GM10248 (cell line): ENCODE results near the gene CYBRD1.
"Not testable (repeated sequence)": the region's sequence is repeated elsewhere in the genome, so short reads cannot be mapped to it uniquely, and the experiment has no call there.

Experiments
- CTCF ChIA-PET: fragments of 300-600 bp; sonication (Branson Sonifier 250); formaldehyde crosslinking; extraction: SDS; loops from one replicate; lab custom pipeline; 2021; ENCODE audit warnings: antibody characterized with exemption; lab: Yijun Ruan, JAX
- POLR2A ChIA-PET: fragments of 350-650 bp; sonication (Branson Sonifier 250); formaldehyde crosslinking; extraction: SDS; loops from one replicate; lab custom pipeline; 2020; ENCODE audit warnings: antibody characterized with exemption; lab: Yijun Ruan, JAX
- DNase-seq: peaks from one replicate; pipeline ENCODE4 v3.0.0; 2012; ENCODE audit errors: extremely low spot score
- CTCF ChIP-seq: IDR thresholded peaks from 2 replicates; pipeline ENCODE4 v1.5.1; 2012; ENCODE audit warnings: mild to moderate bottlenecking, low read depth; ENCODE audit errors: extremely low read depth, missing control alignments, control extremely low read depth

CYBRD1 gene

DNA sequence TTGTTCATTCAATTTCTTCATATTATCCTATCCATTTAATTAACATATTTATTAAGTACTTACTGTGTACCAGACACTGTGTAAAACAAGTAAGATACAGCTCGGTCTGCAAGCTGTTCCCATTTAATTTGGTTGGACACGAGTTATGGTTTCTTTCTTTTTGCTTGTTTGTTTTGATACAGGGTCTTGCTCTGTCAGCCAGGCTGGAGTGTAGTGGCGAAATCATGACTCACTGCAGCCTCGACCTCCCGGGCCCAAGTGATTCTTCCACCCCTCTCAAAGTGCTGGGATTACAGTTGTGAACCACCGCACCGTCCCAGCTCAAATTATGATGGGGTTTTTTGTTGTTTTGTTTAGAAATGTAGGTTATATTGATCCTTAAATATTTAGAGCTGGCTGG is 9.0 kb downstream of the CYBRD1 start:
- ChIA-PET POLR2A (interaction anchor here (0.5 to 1.0 kb wide), 3 partner anchors 188 to 466 kb away, joined by 3 to 5 read pairs (median 4); no protein-coding TSS in a partner anchor), CTCF (interaction anchor here (0.8 to 2.6 kb wide), 10 partner anchors 9 to 115 kb away, joined by 3 to 11 read pairs (median 3); partner anchors contain the start of gene CYBRD1)
- DNase-seq: no peak
- TF ChIP-seq CTCF: no peak

GRCh38 chr2:171531836-171532450 is 9.7 kb downstream of the CYBRD1 start:
- ChIA-PET CTCF (interaction anchor here (0.8 to 2.6 kb wide), 10 partner anchors 8 to 603 kb away, joined by 3 to 11 read pairs (median 3); partner anchors contain the start of genes CYBRD1 and GORASP2), POLR2A (interaction anchor here (0.5 kb wide), 1 partner anchor 466 kb away, joined by 3 read pairs; no protein-coding TSS in a partner anchor)
- DNase-seq: no peak

GRCh38 chr2:171533331-171533730 is 11.1 kb downstream of the CYBRD1 start:
- TF ChIP-seq CTCF: no peak
- no peak for DNase-seq
- ChIA-PET POLR2A (no interaction called here), CTCF (interaction anchor here (0.7 to 1.6 kb wide), 3 partner anchors 9 to 605 kb away, joined by 3 read pairs; partner anchors contain the start of gene GORASP2)

More at GRCh38 chr2:171531836-171532450, 9.7 kb downstream of the CYBRD1 start:
- no peak for TF ChIP-seq CTCF

DNA sequence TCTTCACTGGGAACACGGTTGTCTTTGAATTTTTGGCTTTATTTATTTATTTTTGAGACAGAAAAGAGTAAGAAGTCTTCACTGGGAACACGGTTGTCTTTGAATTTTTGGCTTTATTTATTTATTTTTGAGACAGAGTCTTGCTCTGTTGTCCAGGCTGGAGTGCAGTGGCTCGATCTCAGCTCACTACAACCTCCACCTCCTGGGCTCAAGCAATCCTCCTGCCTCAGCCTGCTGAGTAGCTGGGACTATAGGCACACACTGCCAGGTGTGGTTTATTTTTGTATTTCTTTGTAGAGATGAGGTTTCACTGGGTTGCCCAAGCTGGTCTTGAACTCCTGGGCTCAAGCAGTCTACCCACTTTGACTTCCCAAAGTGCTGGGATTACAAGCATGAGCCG is 13.3 kb downstream of the CYBRD1 start:
- DNase-seq, POLR2A ChIA-PET: not testable (repeated sequence)
- CTCF ChIA-PET: interaction anchor here (0.7 to 1.5 kb wide), 6 partner anchors 8 to 606 kb away, joined by 3 to 5 read pairs (median 4); partner anchors contain the start of gene GORASP2

- POLR2A ChIA-PET: no interaction called here
- no peak for TF ChIP-seq CTCF
- no peak for DNase-seq
- CTCF ChIA-PET: interaction anchor here (0.9 kb wide), 1 partner anchor 18 kb away, joined by 5 read pairs; the partner anchor contains the start of gene CYBRD1
Measured at GRCh38 chr2:171540437-171540836, 18.2 kb downstream of the CYBRD1 start.

DNA sequence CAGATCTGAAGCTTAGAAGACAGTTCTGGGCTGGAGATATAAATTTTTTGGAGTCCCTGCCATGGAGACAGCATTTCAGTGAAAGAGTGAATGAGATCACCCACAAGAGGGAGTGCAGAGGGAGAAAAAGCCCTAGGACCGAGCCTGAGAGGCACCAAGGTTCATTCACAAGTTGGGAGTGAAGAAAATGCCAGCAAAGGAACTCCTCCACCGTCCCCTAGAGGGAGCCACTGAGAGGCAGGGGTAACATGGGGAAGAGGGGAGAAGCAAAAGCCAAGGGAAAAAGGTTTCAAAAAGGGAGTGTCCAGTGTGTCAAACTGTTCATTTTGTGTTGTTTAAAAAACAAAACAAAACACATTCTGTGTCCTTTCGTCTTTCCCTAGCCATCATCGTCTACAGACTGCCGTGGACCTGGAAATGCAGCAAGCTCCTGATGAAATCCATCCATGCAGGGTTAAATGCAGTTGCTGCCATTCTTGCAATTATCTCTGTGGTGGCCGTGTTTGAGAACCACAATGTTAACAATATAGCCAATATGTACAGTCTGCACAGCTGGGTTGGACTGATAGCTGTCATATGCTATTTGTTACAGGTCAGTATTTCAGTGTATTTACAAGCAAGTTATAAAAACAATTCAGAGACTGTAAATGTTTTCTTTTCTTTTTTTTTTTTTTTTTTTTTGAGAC is 19.1 kb downstream of the CYBRD1 start:
- TF ChIP-seq CTCF: peak; percentile 25
- no peak for DNase-seq
- ChIA-PET POLR2A (no interaction called here), CTCF (interaction anchor here (0.9 to 1.5 kb wide), 5 partner anchors 8 to 27 kb away, joined by 3 to 7 read pairs (median 5); partner anchors contain the start of gene CYBRD1)

GRCh38 chr2:171545086-171545485 is 22.8 kb downstream of the CYBRD1 start:
- CTCF ChIA-PET: no interaction called here
- POLR2A ChIA-PET: no interaction called here
- DNase-seq: no peak
- TF ChIP-seq CTCF: no peak
